Sigmoid colon (tissue), 7 donors: ENCODE data around the gene TRERF1. TPM values are rescaled to one million over a fixed set of nuclear protein-coding genes. Genes with fewer than 3 reads are reported as not detected.

Source experiments
- DNase-seq: peaks from one replicate; pipeline ENCODE4 v3.0.0-alpha.2; 2019
- H3K27ac ChIP-seq, 4 donors: fragments of 200-600 bp; sonication (generic); one replicate each; pipeline ENCODE4 v1.5.1; 2016 to 2019; ENCODE audit warnings: mild to moderate bottlenecking in 1 of 4
- H3K27me3 ChIP-seq, 3 donors: fragments of 200-600 bp; sonication (generic); one replicate each; pipeline ENCODE4 v1.5.1; 2019; ENCODE audit warnings: mild to moderate bottlenecking in 1 of 3
- H3K36me3 ChIP-seq, 4 donors: fragments of 200-600 bp; sonication (generic); one replicate each; pipeline ENCODE4 v1.5.1; 2016 to 2019
- H3K4me1 ChIP-seq, 4 donors: fragments of 200-600 bp; sonication (generic); one replicate each; pipeline ENCODE4 v1.5.1; 2017 to 2019
- H3K4me3 ChIP-seq, 4 donors: fragments of 200-600 bp; sonication (generic); one replicate each; pipeline ENCODE4 v1.5.1; 2017 to 2019; ENCODE audit warnings: mild to moderate bottlenecking in 2 of 4, moderate library complexity in 1 of 4
- H3K9me3 ChIP-seq, 4 donors: fragments of 200-600 bp in 3 of 4; sonication (generic) in 3 of 4; one replicate each; pipeline versions ENCODE4 v1.5.1 to v1.6.1; 2013 to 2019
- EP300 ChIP-seq, 4 donors: sonication (generic); formaldehyde crosslinking; IDR thresholded peaks; one replicate each; pipeline ENCODE4 v1.6.1; 2017; ENCODE audit warnings: antibody characterized with exemption in 4 of 4
- POLR2A ChIP-seq, 2 donors: fragments of 450-650 bp; IDR thresholded peaks; one replicate each; pipeline ENCODE4 v1.6.1; 2016; ENCODE audit warnings: antibody characterized with exemption in 2 of 2, mild to moderate bottlenecking in 2 of 2, moderate library complexity in 2 of 2
- POLR2AphosphoS5 ChIP-seq, 4 donors: sonication (generic); formaldehyde crosslinking; IDR thresholded peaks; one replicate each; pipeline ENCODE4 v1.6.1; 2017; ENCODE audit warnings: antibody characterized with exemption in 4 of 4
- WGBS, 2 donors: extraction: QIAGEN DNeasy Blood & Tissue Kit; methylation state at CpG; one replicate each; pipeline ENCODE4 v1.1.7; 2013; 5-methylcytosine and 5-hydroxymethylcytosine counted together
- intact Hi-C: fragments of 100-400 bp; cut with DNase I; formaldehyde crosslinking; loops from one replicate; pipeline ENCODE4 v1.15.1; 2023
- polyA plus RNA-seq, 3 donors: library from polyadenylated mRNA; stranded (reverse); fragments of 200-250 nt; gene quantifications; one replicate each; pipeline ENCODE4 v1.2.3, GENCODE V29; 2013
- total RNA-seq, 4 donors: library from RNA; depleted of rRNA; stranded (reverse); fragments of >200 nt; gene quantifications; one replicate each; pipeline ENCODE4 v1.1.0, GENCODE V29; 2016
- TF ChIP-seq, protein P1 (sequence below), 4 experiments: fragments of 450-650 bp in 3 of 4; fragments of 200-600 bp in 1 of 4; IDR thresholded peaks; one replicate each; pipeline ENCODE4 v1.5.1; 2016 to 2019; ENCODE audit warnings: antibody characterized with exemption in 4 of 4, mild to moderate bottlenecking in 3 of 4, moderate library complexity in 2 of 4
- donor health status: healthy with polysubstance abuse.
- donor health status: Bipolar disorder and iron deficiency.
- donor health status: healthy.

Gene TRERF1
- total and polyA plus RNA-seq, 7 donors = 0.46 to 10.5 (median 4.6) TPM

DNA sequence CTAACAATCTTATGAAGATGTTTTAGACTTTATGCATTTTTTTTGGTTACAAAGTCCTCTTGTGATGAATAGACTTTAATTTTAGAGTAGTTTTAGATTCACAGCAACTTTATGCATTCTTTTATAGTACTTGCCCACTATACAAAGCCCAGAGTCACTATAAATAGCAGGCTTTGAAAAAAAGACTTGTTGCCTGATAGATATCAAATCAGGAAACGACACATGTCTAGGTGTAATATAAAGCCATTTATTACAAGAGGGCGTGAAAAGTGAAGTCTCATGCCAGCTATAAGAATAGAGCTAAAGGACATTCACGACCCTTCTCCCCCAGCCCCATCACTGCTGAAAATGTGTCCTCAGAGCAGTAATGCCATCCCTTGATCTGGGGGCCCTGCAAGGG, 156.0 kb downstream of the TRERF1 start:
- H3K9me3 ChIP-seq = no peaks in the 10 kb centered on the region
- H3K36me3 ChIP-seq = peaks cover 0 to 11% (median 0%) of the 10 kb centered on the region in 4 donors
- TF ChIP-seq POLR2A (IDR thresholded peaks at IDR 0.05) = no peak
- TF ChIP-seq, protein P1, sequence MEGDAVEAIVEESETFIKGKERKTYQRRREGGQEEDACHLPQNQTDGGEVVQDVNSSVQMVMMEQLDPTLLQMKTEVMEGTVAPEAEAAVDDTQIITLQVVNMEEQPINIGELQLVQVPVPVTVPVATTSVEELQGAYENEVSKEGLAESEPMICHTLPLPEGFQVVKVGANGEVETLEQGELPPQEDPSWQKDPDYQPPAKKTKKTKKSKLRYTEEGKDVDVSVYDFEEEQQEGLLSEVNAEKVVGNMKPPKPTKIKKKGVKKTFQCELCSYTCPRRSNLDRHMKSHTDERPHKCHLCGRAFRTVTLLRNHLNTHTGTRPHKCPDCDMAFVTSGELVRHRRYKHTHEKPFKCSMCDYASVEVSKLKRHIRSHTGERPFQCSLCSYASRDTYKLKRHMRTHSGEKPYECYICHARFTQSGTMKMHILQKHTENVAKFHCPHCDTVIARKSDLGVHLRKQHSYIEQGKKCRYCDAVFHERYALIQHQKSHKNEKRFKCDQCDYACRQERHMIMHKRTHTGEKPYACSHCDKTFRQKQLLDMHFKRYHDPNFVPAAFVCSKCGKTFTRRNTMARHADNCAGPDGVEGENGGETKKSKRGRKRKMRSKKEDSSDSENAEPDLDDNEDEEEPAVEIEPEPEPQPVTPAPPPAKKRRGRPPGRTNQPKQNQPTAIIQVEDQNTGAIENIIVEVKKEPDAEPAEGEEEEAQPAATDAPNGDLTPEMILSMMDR (IDR thresholded peaks at IDR 0.05) = no peak
- TF ChIP-seq EP300 (IDR thresholded peaks at IDR 0.05) = no peak
- TF ChIP-seq POLR2AphosphoS5 (IDR thresholded peaks at IDR 0.05) = no peak
- 17 to 56% methylated on average over 3 of the region's 3 CpGs for WGBS, 2 donors
- DNase-seq = no peak
- no peak overlapping the region for H3K4me3 ChIP-seq
- no peak overlapping the region for H3K27ac ChIP-seq
- H3K4me1 ChIP-seq = no peaks in the 10 kb centered on the region
- intact Hi-C loops = no loop called here
- no peaks in the 10 kb centered on the region for H3K27me3 ChIP-seq

GRCh38 chr6:42295181-42295580, 156.5 kb downstream of the TRERF1 start:
- Histone ChIP-seq H3K27ac (no peak overlapping the region), H3K36me3 (peaks cover 0 to 10% (median 0%) of the 10 kb centered on the region in 4 donors), H3K27me3 (no peaks in the 10 kb centered on the region), H3K4me1 (no peaks in the 10 kb centered on the region), H3K9me3 (no peaks in the 10 kb centered on the region), H3K4me3 (no peak overlapping the region)
- TF ChIP-seq EP300 (IDR thresholded peaks at IDR 0.05) = no peak
- TF ChIP-seq, protein P1 (IDR thresholded peaks at IDR 0.05) = no peak
- TF ChIP-seq POLR2A (IDR thresholded peaks at IDR 0.05) = no peak
- 96 to 97% methylated on average over 1 of the region's 1 CpG for WGBS, 2 donors
- intact Hi-C loops = no loop called here
- DNase-seq = no peak

- intact Hi-C loops = no loop called here
- Histone ChIP-seq H3K4me3 (no peak overlapping the region), H3K36me3 (peaks cover 0 to 5% (median 0%) of the 10 kb centered on the region in 4 donors), H3K4me1 (no peaks in the 10 kb centered on the region), H3K27ac (no peak overlapping the region), H3K9me3 (no peaks in the 10 kb centered on the region), H3K27me3 (no peaks in the 10 kb centered on the region)
- WGBS, 2 donors = 49 to 66% methylated on average over 3 of the region's 3 CpGs
- TF ChIP-seq POLR2AphosphoS5 (IDR thresholded peaks at IDR 0.05) (no peak), EP300 (IDR thresholded peaks at IDR 0.05) (no peak), POLR2A (IDR thresholded peaks at IDR 0.05) (no peak)
- TF ChIP-seq, protein P1 (IDR thresholded peaks at IDR 0.05) = no peak
- DNase-seq = no peak
Measured at GRCh38 chr6:42294759-42295158, 157.0 kb downstream of the TRERF1 start.

DNA sequence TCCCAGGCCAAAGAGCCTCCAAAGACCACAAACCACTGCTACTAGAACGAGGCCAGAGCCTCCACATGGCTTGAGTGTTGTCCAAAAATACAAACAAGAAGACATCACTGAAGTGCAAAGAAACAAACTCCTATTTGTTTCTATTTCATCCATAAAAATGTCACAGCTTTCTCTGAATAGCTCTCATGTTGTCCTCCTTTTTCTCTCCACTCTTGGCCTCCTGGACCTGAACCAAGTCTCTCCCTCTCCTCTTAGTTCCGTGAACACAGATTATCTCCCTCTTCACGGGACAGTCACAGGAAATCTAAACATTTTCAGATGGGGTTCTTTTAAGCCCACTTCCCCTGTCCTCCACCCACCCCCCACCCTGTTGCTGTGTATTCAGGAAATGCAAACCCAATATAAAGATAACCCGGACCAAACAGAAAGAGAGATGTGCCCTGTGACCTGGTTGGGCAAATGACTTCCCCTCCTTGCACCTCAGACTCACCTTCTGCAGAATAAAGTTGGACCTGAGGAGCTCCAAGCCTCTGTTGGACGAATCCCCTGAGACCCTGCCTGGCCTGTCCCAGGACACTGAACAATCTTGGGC, 158.2 kb downstream of the TRERF1 start:
- Histone ChIP-seq H3K4me1 (no peaks in the 10 kb centered on the region), H3K27ac (no peak overlapping the region), H3K9me3 (no peaks in the 10 kb centered on the region), H3K4me3 (no peak overlapping the region), H3K27me3 (no peaks in the 10 kb centered on the region), H3K36me3 (no peaks in the 10 kb centered on the region)
- intact Hi-C loops = no loop called here
- WGBS, 2 donors = 55 to 70% methylated on average over 5 of the region's 5 CpGs
- TF ChIP-seq POLR2A (IDR thresholded peaks at IDR 0.05) (no peak), EP300 (IDR thresholded peaks at IDR 0.05) (no peak), POLR2AphosphoS5 (IDR thresholded peaks at IDR 0.05) (no peak)
- TF ChIP-seq, protein P1 (IDR thresholded peaks at IDR 0.05) = no peak
- DNase-seq = no peak
